ENCODE results near the gene BANP.
"Not testable (repeated sequence)": the region's sequence is repeated elsewhere in the genome, so short reads cannot be mapped to it uniquely, and the experiment has no call there.

The BANP gene

DNA sequence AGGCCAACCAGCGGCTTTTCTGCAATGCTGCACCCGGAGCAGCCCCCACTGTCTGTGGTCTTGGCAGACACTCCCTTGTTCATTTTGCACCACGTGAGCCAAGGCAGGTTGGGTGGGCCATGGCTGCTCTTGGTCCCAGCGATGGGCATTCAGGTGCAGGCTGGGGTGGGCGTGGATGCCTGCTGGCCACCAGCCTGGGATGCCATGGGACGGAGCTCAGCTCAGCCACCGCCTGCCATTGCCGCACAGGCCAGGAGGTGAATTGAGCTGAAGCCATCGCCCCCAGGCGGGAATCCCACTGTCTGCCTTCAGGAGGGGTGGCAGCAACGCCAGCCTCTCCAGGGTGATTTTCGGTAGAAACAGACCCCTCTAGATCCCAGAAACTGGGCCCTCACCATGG is 155.3 kb downstream of the BANP start:
- DNase-seq: not testable (repeated sequence)

DNA sequence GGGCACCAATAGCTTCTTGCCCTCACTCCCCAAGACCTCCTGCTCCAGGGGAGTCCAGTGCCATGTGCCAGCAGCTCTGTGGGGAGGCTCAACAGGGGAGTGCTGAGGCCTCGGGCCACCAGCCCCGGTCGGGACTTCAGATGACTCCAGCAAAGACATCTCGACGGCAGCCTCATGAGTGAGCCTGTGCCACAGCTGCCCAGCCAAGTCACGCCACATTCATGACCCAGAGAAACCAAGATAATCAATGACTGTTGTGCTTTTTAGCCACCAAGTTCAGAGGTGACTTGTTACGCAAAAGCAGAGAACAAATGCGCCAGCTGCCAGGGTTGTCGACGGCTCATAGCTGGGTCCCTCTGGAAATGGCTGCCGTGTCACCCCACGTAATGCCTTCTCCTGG is 157.5 kb downstream of the BANP start:
- no peak for DNase-seq

DNA sequence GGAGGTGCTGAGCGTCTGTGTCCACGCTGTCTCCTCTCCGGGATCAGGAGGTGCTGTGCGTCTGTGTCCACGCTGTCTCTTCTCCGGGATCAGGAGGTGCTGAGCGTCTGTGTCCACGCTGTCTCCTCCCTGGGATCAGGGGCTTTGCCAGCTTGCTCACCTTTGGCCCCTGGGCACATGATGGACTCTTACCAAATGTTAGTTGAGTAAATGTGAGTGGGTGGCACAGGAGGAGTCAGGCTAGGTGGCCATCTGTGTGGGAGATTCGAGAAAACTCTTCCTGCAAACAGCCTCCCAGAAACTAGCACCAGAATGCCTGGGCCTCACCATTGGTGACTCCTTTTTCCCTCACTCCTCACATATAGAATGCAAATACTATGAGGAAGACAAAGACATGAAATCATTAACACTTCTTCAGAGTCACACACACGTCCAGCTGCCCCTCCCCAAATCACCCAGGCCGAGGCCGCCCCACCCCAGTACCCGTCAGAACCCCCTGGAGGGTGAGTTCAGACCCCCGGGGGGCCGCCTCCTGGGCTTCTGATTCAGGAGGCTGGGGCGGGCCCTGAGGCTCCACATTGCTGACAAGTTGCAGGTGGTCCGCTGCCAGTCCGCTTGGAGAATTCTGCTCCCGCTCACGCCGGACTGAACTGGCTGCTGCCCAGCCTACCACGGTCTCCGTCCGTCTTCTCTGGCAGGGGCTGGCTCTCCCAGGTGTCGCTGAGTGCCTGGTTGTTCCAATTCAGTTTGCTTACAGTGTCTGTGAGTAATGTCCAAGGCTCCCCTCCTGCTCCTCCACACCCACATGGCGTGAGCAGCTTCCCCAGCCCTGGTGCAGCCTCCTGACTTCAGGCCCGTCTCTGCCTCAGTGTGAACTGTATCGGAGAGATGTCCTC is 158.7 kb downstream of the BANP start:
- DNase-seq: not testable (repeated sequence)

DNA sequence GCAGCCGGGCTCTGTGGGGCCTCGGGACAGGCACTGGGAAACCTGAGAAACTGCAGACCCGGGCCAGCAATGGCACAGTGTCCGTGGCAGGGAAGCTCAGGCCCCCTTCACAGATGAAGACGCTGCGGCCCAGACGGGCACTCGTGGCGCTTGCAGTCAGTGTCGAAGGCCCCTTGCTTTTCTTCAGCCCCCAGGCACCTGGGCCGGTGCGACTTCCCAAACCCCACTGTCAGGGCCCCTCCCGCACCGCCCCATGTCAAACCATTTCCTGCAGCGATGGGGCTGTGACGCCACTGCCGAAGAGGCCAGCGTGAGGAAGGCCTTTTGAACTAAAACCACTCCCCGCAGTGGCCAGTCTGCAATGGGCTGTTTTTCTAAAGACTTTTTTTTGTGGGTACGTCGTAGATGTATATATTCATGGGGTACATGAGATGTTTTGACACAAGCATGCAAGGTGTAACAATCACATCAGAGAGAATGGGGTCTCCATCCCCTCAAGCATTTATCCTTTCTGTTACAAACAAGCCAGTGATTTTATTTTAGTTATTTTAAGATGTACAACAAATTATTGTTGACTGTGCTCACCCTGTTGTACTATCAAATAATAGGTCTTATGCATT is 159.8 kb downstream of the BANP start:
- not testable (repeated sequence) for DNase-seq

DNA sequence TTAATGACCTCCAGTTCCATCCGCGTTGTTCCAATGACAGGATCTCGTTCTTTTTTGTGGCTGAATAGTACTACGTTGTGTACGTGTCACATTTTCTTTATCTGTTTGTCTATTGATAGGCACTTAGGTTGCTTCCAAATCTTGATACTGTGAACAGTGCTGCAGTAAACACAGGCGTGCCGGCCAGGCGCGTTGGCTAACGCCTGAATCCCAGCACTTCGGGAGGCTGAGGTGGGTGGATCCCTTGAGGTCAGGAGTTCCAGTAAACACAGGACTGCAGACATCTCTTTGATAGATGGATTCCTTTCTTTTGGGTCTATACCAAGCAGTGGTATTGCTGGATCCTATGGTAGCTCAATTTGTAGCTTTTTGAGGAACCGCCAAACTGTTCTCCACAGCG is 160.7 kb downstream of the BANP start:
- DNase-seq: not testable (repeated sequence)

DNA sequence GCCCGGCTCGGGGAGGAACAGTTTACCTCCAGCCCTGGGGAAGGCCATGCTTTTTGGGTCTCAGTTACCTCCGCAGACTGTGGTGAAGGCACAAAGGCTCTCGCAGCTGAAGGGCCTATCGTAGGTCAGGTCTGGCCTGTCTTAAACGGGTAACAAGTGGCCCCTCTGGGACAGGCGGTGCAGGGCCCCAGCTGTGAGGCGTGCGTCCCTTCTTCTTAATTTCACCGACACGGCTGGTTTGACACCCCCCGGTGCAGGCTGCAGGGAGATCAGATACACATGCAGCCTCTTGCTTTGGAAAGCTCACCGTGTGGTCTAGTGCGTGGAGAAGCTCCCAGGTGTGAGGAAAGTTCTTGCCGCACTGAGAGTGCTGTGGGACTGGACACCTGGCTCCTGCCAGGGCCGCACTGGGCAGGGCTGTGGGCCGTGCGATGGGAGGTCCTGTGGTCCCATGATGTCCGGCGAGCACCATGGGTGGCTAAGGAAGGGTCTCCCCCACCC is 162.4 kb downstream of the BANP start:
- DNase-seq: no peak

DNA sequence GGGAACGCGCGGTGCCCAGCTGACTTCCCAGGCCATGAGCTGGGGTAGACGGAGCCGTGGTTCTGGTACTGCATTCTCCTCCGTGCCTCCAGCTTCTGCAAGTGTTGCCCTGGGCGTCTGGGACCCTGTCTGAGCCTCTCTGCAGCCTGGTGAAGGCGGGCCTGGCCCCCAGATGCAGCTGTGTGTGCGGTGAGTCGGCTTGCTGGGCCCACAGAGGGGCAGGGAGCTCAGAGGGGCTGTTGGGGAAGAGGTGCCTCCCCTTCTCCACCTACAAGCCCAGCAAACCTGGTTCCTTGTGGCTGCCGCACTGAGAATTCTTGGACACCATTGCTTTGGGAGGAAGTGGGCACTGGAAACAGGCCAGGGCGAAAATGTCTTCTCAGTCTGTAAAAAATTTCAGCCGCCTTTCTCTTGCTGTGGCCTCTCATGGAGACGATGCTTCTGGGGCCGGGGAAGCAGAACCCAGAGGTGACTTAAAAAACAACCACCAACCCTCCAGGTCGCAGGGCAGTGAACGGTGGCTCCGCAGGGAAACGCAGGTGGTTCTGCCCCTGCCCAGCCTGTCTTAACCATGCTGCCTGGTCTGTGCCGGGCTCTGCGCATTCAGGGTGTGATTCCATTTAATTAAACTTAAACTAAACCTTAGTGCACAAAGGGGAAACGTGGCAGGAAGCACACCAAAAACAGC is 163.5 kb downstream of the BANP start:
- not testable (repeated sequence) for DNase-seq

DNA sequence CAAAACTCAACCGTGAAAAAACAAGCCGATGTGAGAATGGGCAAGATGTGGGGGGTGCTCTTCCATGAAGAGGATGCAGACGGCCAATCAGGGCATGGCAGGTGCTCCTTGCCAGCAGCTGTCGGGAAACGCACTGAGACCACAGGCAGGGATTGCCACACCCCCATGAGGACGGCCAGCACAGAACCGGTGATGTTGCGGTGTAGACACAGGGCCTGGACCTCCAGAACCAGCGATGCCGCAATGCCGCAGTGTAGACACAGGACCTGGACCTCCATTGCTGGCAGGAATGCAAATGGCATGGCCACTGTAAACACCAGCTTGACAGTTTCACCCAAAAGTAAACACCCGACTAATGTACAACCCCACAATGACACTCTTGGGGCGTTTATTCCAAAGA is 164.9 kb downstream of the BANP start:
- DNase-seq: no peak

DNA sequence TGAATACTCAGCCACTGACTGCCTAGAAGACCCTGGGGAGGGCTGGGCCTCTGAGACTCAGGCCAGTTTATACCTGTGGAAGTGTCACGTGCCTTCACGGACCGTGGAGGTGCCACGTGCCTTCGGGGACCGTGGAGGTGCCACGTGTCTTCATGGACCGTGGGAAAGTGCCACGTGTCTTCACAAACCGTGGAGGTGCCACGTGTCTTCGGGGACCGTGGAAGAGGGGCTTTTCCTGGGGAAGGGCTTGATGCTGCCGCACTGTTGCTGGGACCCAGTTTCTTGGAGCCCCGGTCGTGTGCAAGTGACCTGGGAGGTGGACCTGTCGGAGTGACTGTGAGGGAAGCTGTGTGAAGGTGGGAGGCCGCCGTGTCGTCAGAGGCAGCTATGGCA is 166.2 kb downstream of the BANP start:
- DNase-seq: no peak

DNA sequence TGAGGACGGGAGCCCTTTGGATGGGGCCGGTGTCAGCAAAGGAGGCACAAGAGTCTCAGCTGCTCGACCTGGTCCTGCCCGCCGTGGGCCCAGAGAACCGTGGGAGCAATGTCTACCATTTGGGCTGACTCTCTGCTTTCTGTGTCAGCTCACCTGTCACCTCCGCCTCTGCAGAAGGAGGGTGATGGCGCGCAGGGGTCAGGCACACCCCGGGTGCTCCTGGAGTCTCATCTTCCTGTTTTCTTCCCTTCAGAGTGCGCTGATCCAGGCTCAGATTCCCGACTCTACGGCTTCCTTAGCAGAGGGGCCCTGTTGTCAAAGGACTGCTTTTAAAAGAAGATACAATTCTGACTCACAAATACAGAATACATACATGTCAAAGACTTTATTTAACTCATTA is 167.1 kb downstream of the BANP start:
- no peak for DNase-seq

DNA sequence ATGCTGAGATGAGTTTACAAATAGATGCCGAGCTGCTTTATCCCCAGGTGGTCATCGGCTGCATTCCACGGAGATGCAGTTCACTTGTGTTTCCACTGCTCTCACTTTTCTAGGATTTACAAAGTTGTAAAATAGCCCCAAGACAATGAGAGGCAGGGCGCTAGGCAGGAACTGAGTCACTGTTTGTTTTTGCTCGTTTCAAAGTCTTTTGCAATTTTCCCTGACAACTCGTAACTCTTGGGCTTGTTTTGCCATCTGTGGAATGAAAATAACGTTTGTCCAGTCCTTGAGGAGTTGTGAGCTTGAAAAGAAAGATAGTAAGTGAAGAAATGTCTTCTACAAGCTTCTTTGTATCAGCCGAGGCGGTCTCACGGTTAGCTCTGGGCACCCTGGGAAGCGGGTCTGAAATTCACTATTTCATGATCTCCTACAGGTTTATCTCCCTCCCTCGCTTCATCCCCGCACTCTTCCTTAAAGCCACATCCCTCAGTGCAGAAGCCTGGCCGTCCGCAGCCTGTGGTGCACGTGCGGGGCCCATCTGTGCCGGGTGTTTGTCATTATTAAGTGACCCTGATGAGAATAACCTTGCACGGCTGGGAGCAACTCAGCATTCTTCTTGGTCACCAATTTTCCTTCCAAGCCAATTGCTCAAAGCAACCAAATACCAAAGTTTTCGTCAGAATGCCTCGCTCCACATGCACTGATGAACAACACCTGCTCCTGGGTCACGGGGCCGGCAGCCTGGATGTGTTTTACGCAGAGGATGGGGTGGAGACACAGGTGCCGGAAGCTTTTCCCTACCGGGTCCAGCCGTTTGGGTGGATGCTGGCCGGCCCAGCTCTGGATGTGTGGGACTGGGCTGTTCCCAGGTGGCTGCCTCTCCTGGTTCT is 167.9 kb downstream of the BANP start:
- not testable (repeated sequence) for DNase-seq

DNA sequence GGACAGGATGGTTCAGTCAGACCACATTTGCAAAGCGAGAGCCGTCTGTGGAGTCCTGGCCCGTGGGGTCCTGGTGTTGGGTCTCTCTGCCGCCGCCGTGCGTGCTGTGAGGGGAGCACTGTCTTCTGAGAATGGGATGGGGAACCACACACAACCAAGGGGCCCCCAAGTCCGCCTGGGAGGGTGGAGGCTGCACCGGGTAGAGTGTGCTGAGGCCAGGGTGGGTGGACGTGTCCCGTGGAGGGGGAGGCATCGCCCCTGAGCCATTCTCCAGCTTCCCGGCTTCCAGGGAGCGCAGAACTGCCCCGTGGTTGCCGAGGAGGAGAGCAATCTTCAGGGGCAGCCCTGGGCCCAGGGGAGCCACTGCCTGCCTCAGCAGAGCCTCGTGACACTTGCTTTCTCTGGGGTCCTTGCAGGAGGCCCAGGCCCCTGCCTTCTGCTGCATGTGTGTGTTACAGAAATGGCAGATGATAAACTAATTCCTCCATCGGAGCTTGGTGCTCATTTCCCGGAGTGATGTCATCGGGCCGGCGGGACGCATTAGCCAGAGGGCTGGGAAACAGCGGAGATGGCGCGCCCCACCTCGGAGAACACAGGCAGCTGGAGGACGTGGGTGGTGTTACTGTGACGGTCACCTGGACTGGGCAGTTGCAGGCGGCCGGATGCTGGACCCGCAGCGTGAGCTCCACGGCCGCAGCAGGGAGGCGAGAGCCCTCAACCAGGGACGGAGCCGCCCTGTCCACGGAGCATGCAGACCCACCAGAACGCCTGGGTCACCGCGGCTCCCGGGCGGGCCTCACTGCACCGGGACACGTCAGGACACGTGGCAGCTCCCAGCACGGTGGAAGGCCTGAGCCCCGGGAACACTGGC is 168.9 kb downstream of the BANP start:
- not testable (repeated sequence) for DNase-seq

DNA sequence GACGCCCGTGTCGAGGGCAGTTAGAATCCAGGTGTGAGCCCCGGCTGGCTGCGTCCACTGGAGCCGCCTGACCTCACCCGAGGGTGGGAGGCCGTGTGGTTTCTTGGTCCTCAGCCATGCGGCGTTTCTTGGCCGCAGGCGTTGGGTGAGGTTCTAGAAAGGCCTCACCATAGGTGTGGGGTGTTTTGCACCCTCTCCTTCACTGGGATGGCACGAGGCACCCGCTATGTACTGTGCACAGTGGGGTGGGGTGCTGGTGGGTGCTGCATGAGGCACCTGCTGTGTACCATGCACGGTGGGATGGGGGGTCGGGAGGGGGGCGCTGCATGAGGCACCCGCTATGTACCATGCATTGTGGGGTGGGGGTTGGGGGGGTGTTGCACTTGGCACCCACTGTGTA is 169.6 kb downstream of the BANP start:
- no peak for DNase-seq

DNA sequence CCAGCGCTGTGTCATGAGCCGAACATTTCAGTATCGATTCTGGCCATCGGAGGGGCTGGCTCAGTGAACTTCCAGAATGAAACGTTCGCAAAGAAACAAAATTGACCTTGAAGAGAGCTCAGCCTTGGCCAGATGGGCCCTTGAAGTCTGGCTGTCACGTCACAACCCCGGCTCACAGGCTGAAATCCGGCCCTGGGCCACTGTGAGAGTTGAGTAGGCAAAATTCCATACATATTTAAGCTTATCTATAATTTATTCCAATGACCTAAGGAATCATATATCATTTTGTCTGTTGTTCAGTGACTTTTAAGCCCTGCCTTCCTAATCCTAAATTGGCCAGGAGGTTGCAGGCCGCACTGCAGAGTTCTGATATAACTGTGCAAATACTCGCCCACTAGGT is 170.2 kb downstream of the BANP start:
- not testable (repeated sequence) for DNase-seq

DNA sequence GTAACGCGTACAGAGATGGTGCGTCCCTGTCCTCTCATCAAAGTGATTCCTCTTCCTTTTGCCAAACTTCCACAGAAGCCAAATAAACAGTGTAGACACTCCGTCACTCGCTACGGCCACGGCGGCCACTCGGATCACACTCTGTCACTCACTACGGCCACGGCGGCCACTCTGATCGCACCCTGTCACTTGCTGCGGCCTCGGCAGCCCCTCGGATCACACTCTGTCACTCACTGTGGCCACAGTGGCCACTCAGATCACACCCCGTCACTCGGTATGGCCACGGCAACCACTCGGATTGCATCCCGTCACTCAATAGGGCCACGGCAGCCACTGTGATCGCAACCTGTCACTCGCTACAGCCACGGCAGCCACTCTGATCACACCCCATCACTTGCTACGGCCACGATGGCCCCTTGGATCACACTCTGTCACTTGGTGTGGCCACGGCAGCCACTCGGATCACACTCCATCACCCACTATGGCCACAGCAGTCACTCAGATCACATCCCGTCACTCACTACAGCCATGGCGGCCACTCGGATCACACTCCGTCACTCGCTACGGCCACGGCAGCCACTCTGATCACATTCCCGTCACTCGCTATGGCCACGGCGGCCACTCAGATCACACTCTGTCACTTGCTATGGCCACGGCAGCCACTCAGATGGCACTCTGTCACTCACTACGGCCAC is 170.8 kb downstream of the BANP start:
- DNase-seq: no peak

Measured in retina (tissue), 1 donor.